HTERT RPE-1 (cell line): ENCODE data around the gene PIK3C3.
"Not testable (repeated sequence)": the region's sequence is repeated elsewhere in the genome, so short reads cannot be mapped to it uniquely, and the experiment has no call there.

Experiments used
- in situ Hi-C: fragments of 300-500 bp; cut with MboI; formaldehyde crosslinking; loops from 4 replicates; pipeline ENCODE4 v1.14.3; 2020; ENCODE audit warnings: low sequenced_read_pairs

Gene PIK3C3

GRCh38 chr18:42068030-42068429 is 113.0 kb downstream of the PIK3C3 start:
- in situ Hi-C loops: no loop called here

- in situ Hi-C loops: no loop called here
These were observed 114.0 kb downstream of the PIK3C3 start for GRCh38 chr18:42069036-42069435.

GRCh38 chr18:42072407-42072806 is 117.4 kb downstream of the PIK3C3 start:
- in situ Hi-C loops: no loop called here

- in situ Hi-C loops: no loop called here
These were observed 119.7 kb downstream of the PIK3C3 start for GRCh38 chr18:42074704-42075103.

GRCh38 chr18:42078711-42079110 is 123.7 kb downstream of the PIK3C3 start:
- in situ Hi-C loops: no loop called here

- in situ Hi-C loops: no loop called here
These were observed 125.3 kb downstream of the PIK3C3 start for GRCh38 chr18:42080340-42080739.

- in situ Hi-C loops: no loop called here
These were observed 127.6 kb downstream of the PIK3C3 start for GRCh38 chr18:42082415-42083234.

- in situ Hi-C loops: no loop called here
These were observed 131.3 kb downstream of the PIK3C3 start for GRCh38 chr18:42086288-42086687.

- in situ Hi-C loops: no loop called here
These were observed 132.2 kb downstream of the PIK3C3 start for GRCh38 chr18:42087235-42087634.

- in situ Hi-C loops: no loop called here
These were observed 132.8 kb downstream of the PIK3C3 start for GRCh38 chr18:42087876-42088275.

GRCh38 chr18:42092848-42093247 is 137.8 kb downstream of the PIK3C3 start:
- in situ Hi-C loops: no loop called here

GRCh38 chr18:42094875-42095274 is 139.8 kb downstream of the PIK3C3 start:
- in situ Hi-C loops: no loop called here

- in situ Hi-C loops: no loop called here
These were observed 140.8 kb downstream of the PIK3C3 start for GRCh38 chr18:42095732-42096377.

GRCh38 chr18:42100248-42100647 is 145.2 kb downstream of the PIK3C3 start:
- in situ Hi-C loops: no loop called here

GRCh38 chr18:42100911-42101310 is 145.9 kb downstream of the PIK3C3 start:
- in situ Hi-C loops: no loop called here

- in situ Hi-C loops: no loop called here
These were observed 150.4 kb downstream of the PIK3C3 start for GRCh38 chr18:42105394-42105793.

- in situ Hi-C loops: no loop called here
These were observed 151.8 kb downstream of the PIK3C3 start for GRCh38 chr18:42106784-42107183.

GRCh38 chr18:42107287-42107686 is 152.3 kb downstream of the PIK3C3 start:
- in situ Hi-C loops: no loop called here

GRCh38 chr18:42107691-42108450 is 152.8 kb downstream of the PIK3C3 start:
- in situ Hi-C loops: no loop called here

- in situ Hi-C loops: not testable (repeated sequence)
These were observed 157.1 kb downstream of the PIK3C3 start for GRCh38 chr18:42112147-42112546.

GRCh38 chr18:42112657-42113420 is 157.8 kb downstream of the PIK3C3 start:
- in situ Hi-C loops: no loop called here
